NCI-H345 (cell line): Measurements from ENCODE around the gene CDC42EP3.
A peak's percentile ranks its signal among the peaks of the same experiment; 100 is the strongest.

Experiments used
- DNase-seq: peaks from one replicate; lab custom pipeline; 2025; lab: John Stamatoyannopoulos, UW

The CDC42EP3 gene

DNA sequence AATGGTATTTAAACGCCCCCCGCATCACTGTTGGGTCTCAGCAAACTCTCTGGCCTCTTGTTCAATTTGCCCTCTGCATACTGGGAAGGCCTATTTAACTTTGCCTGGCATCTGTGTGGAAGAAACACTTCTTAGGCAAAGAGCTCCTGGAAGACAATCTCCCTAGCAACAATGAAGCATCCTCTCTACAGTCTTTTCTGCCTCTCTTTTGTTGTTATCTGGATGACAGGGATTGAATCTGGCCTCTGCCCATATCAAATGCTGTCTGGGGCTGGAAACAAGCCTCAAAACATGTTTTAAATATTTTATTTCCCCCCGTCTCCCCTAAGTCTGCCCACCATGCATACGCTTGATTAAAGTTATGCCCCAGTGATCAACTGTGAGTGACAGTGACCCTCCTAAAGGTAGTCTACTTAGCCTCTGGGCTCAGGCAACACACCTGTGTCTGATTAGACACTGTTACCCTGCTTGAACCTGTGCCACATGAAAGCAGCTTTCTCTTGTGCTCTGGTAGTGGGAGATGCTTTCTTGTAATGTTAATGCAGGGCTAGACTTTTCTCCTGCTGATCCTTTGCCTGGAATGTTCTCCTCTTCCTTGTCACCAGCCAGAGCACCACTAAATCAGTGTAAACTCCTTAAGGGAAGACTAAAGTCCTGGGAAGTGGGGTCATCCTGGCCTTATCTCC, 34.9 kb downstream of the CDC42EP3 start:
- no peak for DNase-seq

DNA sequence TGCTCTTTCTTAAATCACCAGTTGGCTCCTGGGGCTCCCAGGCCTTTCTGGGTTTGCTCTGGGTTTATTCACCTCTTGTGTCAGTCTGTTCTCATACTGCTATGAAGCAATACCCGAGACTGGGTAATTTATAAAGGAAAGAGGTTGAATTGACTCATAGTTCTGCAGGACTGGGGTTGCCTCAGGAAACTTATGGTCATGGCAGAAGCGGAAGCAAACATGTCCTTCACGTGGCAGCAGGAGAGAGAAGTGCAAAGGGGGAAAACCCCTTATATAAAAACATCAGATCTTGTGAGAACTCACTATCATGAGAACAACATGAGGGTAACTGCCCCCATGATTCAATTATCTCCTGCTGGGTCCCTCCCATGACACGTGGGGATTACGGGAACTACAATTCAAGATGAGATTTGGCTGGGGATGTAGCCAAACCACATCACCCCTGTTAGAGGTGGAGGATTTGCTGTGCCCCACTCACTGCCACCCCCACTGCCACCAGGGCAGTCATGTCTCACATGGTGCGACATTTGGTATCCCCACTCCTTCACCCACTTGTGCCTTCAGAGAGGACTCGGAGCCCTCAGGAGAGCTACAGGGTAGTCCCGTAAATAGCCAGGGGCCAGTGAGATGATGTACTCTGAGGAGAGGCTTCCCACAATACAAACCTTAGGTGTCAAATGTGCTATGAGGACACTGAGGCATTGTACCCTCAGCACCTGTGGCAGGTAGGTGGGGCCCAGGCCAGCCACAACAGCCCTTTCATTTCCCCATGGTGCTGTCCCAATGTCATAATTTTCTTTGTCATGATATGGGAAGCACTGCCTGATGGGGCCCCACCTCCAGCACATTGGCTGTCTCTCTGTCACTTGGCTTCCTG, 35.7 kb downstream of the CDC42EP3 start:
- DNase-seq, result no peak

DNA sequence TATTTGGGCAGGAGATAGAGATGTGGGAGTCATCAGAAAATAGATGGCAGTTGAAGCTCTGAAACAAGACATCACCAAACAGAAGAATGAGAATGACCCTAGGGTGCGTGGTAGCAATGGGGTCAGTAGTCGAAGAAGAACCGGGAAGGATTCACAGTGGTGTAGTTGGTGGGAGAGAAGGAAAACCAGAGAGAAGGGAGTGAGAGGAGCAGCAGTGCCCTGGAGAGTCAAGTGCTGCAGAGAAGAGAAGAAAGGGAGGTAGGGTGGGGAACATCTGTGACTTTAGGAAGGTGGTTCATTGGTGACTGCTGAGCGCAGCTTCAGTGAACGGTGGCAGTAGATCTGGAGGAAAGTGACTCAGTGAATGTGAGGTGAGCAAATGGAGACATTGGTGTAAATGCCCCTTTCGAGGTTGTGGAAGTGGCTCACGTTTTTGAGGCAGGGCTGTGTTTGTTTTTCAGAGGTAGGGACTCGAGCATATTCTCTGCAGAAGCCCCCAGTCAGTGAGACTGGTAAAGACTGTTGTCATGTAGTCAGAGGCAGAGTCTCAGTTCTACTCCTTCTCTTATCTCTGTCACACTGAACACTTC, 36.4 kb downstream of the CDC42EP3 start:
- no peak for DNase-seq

GRCh38 chr2:37633845-37634244, 37.6 kb downstream of the CDC42EP3 start:
- DNase-seq, result no peak

DNA sequence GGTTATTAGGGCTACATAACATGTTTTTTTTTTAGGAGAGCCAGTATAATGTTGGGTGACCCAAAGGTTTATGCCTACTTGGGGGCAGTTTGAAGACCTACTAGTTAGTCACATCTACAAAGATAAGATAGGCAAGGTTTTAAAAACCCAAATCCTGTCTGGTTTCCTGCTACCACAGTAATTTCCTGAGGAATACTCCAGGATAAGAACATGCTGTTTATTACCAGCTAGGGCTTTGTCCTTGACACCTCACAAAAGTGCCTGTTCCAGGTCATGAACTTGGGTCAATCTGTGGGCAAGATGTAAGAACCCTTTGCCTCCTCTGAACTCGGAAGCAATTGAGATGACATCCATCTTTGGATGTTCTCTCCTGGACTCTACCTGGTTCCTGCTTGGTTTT, 38.2 kb downstream of the CDC42EP3 start:
- DNase-seq, result no peak

DNA sequence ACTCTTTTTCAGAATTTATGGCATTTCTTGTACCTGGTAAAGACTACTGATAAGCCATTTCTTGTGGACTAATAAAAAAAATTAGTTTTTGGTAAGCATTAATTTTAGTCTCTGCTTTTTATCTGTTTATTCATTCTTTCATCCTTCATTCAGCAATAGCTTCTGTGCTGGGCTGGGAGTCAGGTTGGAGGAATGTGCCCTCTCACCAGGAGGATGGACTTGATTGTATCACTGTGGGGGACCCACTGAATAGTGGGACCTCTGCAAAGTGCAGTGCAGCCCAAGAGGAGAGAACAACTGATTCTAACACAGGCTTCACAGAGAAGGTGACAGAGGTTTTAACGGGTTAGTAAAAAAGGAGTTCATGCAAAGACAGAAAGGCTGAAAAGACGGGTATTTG, 39.1 kb downstream of the CDC42EP3 start:
- no peak for DNase-seq

GRCh38 chr2:37631698-37632097, 39.7 kb downstream of the CDC42EP3 start:
- peak; percentile 61 for DNase-seq

- DNase-seq, result no peak
Observed at GRCh38 chr2:37631292-37631691, 40.1 kb downstream of the CDC42EP3 start.

DNA sequence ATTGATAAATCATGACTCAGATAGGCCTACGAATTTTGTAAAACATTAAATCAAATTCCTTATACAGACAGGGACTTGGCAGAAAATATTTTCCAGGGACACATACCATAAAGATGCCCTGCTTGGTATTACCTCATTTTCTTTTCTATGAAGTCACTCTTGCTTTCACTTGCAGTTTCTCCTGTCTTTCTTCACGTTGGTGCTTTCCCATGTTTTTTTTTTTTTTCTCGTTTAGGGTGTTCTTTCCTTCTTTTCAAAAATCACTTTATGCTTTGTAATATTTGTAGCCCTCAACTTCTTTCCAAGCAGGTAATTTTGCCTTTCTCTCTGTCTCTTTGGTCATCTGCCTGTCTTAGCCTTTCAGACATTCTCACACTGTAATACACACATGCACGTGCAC, 40.7 kb downstream of the CDC42EP3 start:
- no peak for DNase-seq

- no peak for DNase-seq
Observed at GRCh38 chr2:37630301-37630700, 41.1 kb downstream of the CDC42EP3 start.

- DNase-seq, result no peak
Observed at GRCh38 chr2:37629529-37629928, 41.9 kb downstream of the CDC42EP3 start.

- DNase-seq, result no peak
Observed at GRCh38 chr2:37627710-37628109, 43.7 kb downstream of the CDC42EP3 start.

GRCh38 chr2:37625796-37626571, 45.5 kb downstream of the CDC42EP3 start:
- DNase-seq, result no peak

DNA sequence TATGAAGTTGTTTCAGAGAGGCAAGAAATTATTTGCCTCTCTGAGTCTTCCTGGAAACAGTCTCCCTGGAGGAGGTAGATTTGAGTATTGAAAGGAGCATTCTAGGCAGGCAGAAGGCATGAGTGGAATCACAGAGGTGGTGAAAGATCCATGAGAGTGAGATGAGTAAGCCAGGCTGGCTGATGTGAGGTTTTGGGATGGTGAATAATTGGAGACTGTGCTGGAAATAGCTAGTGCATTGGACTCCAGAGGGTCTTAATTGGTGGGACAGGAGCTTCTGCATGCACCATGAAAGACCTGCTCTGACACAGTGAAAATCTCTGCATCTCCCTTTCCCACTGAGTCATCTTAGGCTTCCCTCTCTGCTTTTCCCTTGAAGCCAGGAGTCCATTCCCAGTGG, 46.3 kb downstream of the CDC42EP3 start:
- DNase-seq, result no peak

- peak; percentile 42 for DNase-seq
Observed at GRCh38 chr2:37623971-37624900, 47.2 kb downstream of the CDC42EP3 start.

DNA sequence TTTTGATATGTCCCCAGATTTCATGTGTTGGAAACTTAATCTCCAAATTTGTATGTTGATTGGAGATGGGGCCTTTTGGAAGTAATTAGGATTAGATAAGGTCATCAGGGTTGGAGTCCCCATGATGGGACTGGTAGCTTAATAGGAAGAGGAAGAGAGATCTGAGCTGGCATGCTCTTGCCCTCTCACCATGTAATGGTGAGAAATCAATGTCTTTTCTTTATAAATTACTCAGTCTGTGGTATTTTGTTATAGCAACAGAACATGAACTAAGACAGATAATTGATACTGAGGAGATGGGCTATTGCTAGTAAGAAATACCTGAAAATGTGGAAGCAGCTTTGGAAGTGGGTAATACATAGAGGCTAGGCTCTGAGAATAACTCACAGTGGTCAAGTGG, 48.0 kb downstream of the CDC42EP3 start:
- DNase-seq, result no peak

DNA sequence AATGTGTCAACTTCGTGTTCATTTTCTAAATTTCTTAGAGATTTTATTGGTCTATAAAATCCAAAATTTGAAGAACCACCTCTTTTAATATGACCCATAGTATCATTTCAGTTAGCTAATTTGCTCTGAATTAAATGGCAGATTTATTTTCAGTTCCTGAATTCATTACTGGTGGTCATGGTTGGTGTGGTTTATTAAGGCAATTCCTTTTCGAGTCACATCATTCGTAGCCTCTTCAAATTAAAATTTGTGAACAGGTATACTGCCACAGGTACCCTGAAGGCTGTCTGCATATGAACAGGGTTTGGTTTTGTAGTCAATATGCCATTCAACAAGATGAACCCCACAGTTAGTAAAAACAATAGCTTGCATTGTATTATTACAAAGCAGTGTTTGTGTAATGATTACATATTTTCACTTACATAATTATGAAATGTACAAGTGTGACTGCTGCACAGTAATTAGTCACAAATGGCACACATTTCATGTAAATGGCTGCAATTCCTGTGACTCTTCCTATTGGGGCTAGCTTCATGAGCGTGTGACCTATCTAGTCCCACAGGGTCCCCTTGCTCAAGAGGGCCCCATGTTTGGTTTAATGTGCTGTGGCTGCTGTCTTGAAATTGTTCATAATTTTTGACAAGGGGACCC, 48.9 kb downstream of the CDC42EP3 start:
- no peak for DNase-seq

DNA sequence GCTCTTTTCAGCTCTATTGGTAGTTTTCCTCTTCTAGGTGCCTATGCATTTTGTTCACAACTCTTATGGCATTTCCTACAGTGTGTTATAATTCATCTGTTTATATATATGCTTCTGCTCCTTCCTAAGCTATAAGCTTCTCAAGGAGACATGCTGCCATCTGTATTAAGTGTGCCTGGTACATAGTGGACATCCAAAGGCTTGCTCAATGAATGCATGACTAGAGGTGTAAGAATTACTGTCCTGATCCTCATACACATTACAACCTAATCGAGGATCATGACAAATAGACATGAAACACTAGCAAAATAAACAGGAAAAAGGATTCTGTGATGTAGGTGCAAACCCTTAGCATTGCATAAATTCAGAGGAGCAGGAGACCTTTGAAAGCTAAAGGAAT, 50.2 kb downstream of the CDC42EP3 start:
- DNase-seq, result no peak

DNA sequence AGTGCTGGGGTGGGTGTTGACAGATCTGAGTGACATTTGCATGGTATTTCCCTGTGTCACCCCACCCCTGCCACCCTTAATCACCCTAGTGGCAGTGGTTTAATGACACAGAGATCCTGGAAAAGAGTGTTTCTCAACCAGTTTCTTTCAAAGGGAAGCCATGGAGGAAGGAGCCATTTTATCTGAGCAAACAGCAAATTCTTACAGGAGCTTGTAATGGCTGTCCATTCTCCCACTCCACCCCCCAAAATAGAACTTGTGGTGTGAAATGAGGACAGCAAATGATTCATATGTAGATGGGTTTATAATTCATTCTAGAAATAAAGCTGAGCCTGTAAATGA, 51.5 kb downstream of the CDC42EP3 start:
- DNase-seq, result no peak

- DNase-seq, result no peak
Observed at GRCh38 chr2:37619230-37619958, 52.0 kb downstream of the CDC42EP3 start.
